SK-N-SH treated with all-trans-retinoic acid at 6 μM for 48 hours (cell line): ENCODE results near the gene C14orf93.

Experiments used
- ARNTL ChIP-seq: fragments of 450-650 bp; formaldehyde crosslinking; IDR thresholded peaks from 2 replicates; pipeline ENCODE4 v1.5.0; 2020; ENCODE audit warnings: low read depth, mild to moderate bottlenecking, moderate library complexity, borderline replicate concordance
- BACH2 ChIP-seq: fragments of 250-450 bp; sonication (Bioruptor Pico); IDR thresholded peaks from 2 replicates; pipeline ENCODE4 v1.9.0; 2021; ENCODE audit warnings: mild to moderate bottlenecking, borderline replicate concordance
- GLIS3 ChIP-seq: fragments of 250-450 bp; sonication (Bioruptor Pico); IDR thresholded peaks from 2 replicates; pipeline ENCODE4 v1.5.0; 2020; ENCODE audit warnings: mild to moderate bottlenecking, moderate library complexity
- RARB ChIP-seq: fragments of 250-450 bp; sonication (Bioruptor Pico); IDR thresholded peaks from 2 replicates; pipeline ENCODE4 v1.8.0; 2021; ENCODE audit warnings: mild to moderate bottlenecking, moderate library complexity
- SNAI2 ChIP-seq: fragments of 250-450 bp; sonication (Bioruptor Pico); IDR thresholded peaks from 2 replicates; pipeline ENCODE4 v1.5.0; 2020; ENCODE audit warnings: mild to moderate bottlenecking, moderate library complexity
- ZFP3 ChIP-seq: fragments of 250-450 bp; sonication (Bioruptor Pico); IDR thresholded peaks from 2 replicates; pipeline ENCODE4 v1.5.0; 2020; ENCODE audit warnings: mild to moderate bottlenecking, moderate library complexity
- ZFP30 ChIP-seq: fragments of 450-650 bp; formaldehyde crosslinking; IDR thresholded peaks from 2 replicates; pipeline ENCODE4 v1.5.0; 2022; ENCODE audit warnings: mild to moderate bottlenecking, moderate library complexity

DNA sequence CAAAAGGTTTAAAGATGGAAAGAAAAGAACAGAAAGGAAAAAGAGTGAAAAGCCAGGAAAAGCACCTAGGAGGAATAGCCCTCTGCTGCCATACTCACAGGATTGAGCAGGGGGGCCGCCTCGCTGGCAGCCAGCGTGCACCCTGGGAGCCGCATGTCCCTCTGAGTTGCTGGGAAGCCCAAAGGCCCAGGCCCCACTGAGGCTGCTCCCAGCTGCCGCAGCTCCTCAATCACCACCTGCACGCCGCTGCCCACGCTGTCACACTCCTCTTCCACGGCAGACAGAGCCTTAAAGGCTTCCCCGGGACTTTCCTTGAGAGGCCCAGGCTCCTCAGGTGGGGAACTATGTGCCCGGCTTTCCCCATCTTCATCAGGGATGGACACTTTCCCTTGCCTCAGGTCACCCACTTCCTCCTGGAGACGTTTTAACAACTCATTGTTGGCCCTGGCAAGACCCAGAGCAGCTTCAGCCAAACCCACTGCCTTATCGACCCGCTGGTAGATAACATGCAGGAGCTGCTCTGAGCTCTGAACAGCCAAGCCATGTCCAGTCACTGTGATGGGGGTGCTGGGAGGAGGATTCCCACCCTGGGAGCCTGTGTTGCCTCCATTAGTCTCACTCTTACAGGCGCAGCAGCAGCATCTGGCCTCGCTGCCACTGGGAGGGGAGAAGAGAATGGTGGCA lies 11.5 kb downstream of the C14orf93 start:
- TF ChIP-seq ZFP3 (CRISPR knock-in tag) (no peak), BACH2 (CRISPR knock-in tag) (no peak), ZFP30 (CRISPR knock-in tag) (no peak), RARB (CRISPR knock-in tag) (no peak), GLIS3 (CRISPR knock-in tag) (no peak), SNAI2 (CRISPR knock-in tag) (no peak), ARNTL (CRISPR knock-in tag) (no peak)
